NCI-H146 treated with DMSO at 0.1 percent for 48 hours (cell line): ENCODE results near the gene PDE6D.
"Not testable (repeated sequence)": the region's sequence is repeated elsewhere in the genome, so short reads cannot be mapped to it uniquely, and the experiment has no call there.

Experiments
- DNase-seq: peaks from one replicate; lab custom pipeline; 2025; ENCODE audit not compliant: unreplicated experiment; lab: John Stamatoyannopoulos, UW

Gene PDE6D

GRCh38 chr2:231780123-231780908, 766 bp downstream of the PDE6D start:
- DNase-seq: no peak

- DNase-seq: no peak
Observed at GRCh38 chr2:231769170-231770136, 11.6 kb downstream of the PDE6D start.

- DNase-seq: no peak
Observed at GRCh38 chr2:231765496-231765929, 15.6 kb downstream of the PDE6D start.

GRCh38 chr2:231764760-231765159, 16.3 kb downstream of the PDE6D start:
- no peak for DNase-seq

GRCh38 chr2:231764124-231764523, 17.0 kb downstream of the PDE6D start:
- DNase-seq: no peak

- no peak for DNase-seq
Observed at GRCh38 chr2:231761735-231762134, 19.3 kb downstream of the PDE6D start.

GRCh38 chr2:231752061-231752460, 29.0 kb downstream of the PDE6D start:
- no peak for DNase-seq

- DNase-seq: no peak
Observed at GRCh38 chr2:231751042-231751815, 29.9 kb downstream of the PDE6D start.

- DNase-seq: not testable (repeated sequence)
Observed at GRCh38 chr2:231749016-231749415, 32.1 kb downstream of the PDE6D start.

GRCh38 chr2:231748153-231748896, 32.8 kb downstream of the PDE6D start:
- not testable (repeated sequence) for DNase-seq

- no peak for DNase-seq
Observed at GRCh38 chr2:231745303-231746038, 35.6 kb downstream of the PDE6D start.

- DNase-seq: no peak
Observed at GRCh38 chr2:231743376-231744116, 37.5 kb downstream of the PDE6D start.

GRCh38 chr2:231737761-231738160, 43.3 kb downstream of the PDE6D start:
- DNase-seq: no peak

- no peak for DNase-seq
Observed at GRCh38 chr2:231732604-231733003, 48.5 kb downstream of the PDE6D start.

- no peak for DNase-seq
Observed at GRCh38 chr2:231727621-231728020, 53.5 kb downstream of the PDE6D start.

- no peak for DNase-seq
Observed at GRCh38 chr2:231726276-231726675, 54.8 kb downstream of the PDE6D start.

- DNase-seq: no peak
Observed at GRCh38 chr2:231725476-231725875, 55.6 kb downstream of the PDE6D start.

- DNase-seq: no peak
Observed at GRCh38 chr2:231722721-231723307, 58.3 kb downstream of the PDE6D start.
